GM12864 (cell line): ENCODE measurements around the gene AKAP8.
"Not testable (repeated sequence)": the region's sequence is repeated elsewhere in the genome, so short reads cannot be mapped to it uniquely, and the experiment has no call there.

ENCODE experiments used
- DNase-seq: peaks from one replicate; pipeline ENCODE4 v3.0.0-alpha.2; 2011; ENCODE audit warnings: low read depth
- H3K4me3 ChIP-seq: 2 replicates; pipeline ENCODE4 v1.5.1; 2011; ENCODE audit warnings: mild to moderate bottlenecking, low read depth, low read length, control low read depth
- CTCF ChIP-seq: IDR thresholded peaks from 2 replicates; pipeline ENCODE4 v1.5.1; 2011; ENCODE audit warnings: low read depth, mild to moderate bottlenecking, moderate library complexity, low read length, control low read depth, inconsistent platforms; ENCODE audit errors: missing control alignments

AKAP8 gene

GRCh38 chr19:15418579-15419412 is 39.2 kb upstream of the AKAP8 start, which contains the start of gene AKAP8L:
TSS of gene AKAP8L (minus strand) at chr19:15418988. CDS start at chr19:15418923, 65 bp downstream.
- peak; percentile 78 for TF ChIP-seq CTCF
- DNase-seq, result peak; percentile 100
- peak within 1 kb of the TSS; percentile 93 for H3K4me3 ChIP-seq

DNA sequence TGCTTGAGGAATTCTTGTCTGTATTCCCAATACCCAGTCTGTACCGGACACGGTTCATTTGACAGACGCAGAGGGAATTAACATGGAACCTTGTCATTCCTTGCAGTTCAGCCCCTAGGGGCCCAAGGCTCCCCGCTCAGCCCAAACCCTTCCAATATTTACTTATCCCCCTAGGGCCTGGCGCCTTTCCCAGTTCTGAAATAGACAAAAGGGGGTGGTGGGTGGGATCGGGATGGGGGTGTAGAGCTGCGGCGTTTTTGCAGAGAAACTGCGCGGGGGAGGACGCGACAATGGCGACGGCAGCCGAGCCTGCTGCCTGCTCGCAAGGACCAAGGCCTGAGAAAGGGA is 38.6 kb upstream of the AKAP8 start:
- no peak for DNase-seq

DNA sequence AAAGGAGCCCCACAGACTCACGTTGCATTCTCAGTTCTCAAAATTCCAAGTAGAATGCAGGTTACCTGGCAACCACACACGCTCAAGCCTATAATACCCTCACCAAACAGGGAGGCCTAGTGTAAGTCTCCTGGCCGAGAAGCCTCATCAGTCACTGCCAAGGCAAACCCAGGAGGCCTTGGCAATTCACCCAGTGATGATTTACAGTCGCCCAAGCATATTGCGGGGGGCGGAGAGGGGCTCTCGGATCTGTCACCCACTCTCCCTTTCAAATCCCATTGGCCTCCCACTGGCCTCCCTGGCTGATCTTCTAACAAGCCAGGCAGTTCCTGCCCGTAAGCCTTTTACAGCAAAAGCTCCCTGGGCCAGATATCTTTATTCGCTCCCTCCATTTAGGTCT is 38.1 kb upstream of the AKAP8 start:
- H3K4me3 ChIP-seq, result peak overlapping the region; percentile 93
- TF ChIP-seq CTCF, result no peak
- DNase-seq, result no peak

More for the DNA sequence above, 38.6 kb upstream of the AKAP8 start:
- peak overlapping the region; percentile 93 for H3K4me3 ChIP-seq
- TF ChIP-seq CTCF, result no peak

DNA sequence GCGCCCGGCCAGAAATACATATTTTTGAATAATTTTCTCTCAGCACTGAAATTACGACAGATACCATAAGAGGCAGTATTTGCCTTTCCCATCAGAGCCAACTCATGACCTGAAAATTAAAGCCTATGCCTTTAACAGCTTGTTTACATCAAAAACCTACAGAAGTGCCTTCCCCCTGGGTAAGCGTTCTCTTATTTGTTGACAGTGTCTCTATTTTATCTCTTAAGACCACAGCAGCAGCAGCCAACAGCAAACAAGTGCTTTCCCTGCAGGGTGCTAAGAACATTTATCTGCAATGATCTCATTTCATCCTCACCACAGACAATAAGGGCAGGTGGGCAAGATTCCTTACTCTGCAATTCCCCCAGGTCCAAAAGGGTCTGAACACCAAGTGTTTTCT is 33.2 kb upstream of the AKAP8 start:
- TF ChIP-seq CTCF, result no peak
- DNase-seq, result no peak
- H3K4me3 ChIP-seq, result no peak overlapping the region

DNA sequence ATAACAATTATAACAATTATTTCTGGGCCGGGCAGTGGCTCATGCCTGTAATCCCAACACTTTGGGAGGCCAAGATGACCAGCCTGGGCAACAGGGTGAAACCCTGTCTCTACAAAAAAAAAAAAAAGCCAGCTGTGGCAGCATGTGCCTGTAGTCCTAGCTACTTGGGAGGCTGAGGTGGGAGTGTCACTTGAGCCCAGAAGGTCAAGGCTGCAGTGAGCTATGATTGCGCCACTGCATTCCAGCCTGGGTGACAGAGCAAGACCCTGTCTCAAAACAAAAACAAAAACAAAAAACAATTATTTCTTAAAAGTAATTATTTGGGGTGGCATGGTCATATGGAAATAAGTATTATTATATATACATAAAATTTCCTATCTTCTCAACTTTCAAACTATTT is 31.8 kb upstream of the AKAP8 start:
- DNase-seq, H3K4me3 ChIP-seq: not testable (repeated sequence)

GRCh38 chr19:15404780-15405211 is 25.2 kb upstream of the AKAP8 start:
- no peak for TF ChIP-seq CTCF
- no peak overlapping the region for H3K4me3 ChIP-seq
- DNase-seq, result no peak

DNA sequence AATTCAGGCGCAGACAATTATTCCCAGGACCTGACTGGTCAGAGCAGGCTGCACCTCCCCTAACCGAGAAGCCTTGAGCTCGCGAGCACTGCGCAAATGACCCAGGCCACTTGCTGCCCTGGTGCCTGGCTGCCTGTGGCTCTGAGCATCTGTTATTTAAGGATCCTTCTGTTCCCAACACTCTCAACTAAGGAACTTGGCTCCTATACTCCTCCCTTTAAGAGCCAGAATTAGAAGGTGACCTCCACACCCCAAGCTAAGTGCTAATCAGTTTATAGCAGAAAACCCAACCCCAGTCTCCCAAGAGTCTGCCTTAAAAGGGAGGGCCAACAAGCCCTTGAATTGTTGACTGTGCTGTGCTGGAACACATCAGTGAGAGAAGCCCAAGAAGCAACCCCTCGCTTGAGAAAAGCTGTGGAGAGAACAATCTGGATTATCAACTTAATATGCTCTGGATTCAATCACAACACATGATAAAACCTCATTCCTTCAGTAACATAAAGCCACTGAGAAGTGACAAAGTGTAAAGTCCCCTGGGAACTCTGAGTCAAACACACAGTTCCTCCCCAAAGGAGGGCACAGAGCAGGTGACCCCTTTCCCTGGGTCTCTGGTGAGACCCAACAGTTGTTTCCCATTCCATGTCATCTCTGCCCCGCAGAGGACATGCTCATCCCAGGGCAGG is 24.7 kb upstream of the AKAP8 start:
- DNase-seq, result no peak
- TF ChIP-seq CTCF, result no peak
- no peak overlapping the region for H3K4me3 ChIP-seq
